Measurements from ENCODE around the gene PPP1R14B.

Gene PPP1R14B

GRCh38 chr11:64281957-64282770 lies 35.4 kb upstream of the PPP1R14B start:
- DNase-seq (ENCODE audit: low read depth in 2 of 2) = no peak

DNA sequence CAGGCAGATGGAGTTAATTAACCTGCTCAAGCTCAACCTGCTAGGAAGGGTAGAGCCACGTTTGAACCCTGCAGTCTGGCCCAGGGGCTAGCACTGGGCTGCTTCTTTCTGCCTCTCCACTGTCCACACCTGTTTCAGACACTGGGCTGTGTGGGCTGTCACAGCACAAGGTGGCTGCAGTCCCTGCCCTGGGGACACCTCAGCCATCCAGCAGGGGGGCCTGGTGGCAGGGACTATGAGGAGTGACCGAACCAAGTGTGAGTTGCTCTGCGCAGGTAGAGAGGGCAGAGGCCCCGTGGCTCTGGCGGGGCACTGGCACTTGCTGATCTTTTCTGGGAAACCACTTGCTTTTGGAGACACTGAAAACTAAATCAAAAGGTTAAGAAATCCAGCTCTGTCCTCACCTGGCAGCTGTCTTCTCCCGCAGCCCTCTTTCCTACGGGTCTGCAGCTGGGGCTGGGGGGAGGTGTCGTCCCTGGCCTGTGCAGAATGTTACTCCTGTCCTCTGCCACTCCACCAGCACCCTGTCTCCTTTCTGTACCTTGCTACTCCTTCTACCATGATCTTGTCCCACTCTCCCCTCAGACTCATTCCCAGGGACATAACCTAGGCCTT lies 31.9 kb upstream of the PPP1R14B start:
- no peak for DNase-seq (ENCODE audit: low read depth in 2 of 2)

GRCh38 chr11:64276653-64277431 lies 30.1 kb upstream of the PPP1R14B start:
- no peak for DNase-seq (ENCODE audit: low read depth in 2 of 2)

DNA sequence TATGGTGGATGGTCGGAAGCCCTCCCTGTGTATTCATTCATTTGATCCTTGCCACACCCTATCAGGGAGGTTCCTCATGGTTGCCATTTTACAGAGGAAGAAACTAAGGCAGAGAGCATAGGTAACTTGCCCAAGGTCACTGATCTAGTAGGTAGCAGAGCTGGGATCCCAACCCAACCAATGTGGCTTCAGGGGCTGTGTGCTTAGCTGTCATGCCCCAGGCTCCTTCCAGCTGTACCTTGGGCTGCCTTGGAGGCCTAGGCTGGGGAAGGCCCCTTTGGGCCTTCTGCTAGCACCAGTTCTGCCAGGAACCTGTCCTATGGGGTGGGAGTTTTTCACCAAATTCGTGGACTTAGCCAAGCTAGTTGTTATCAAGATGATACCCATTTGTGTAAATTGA lies 29.1 kb upstream of the PPP1R14B start:
- DNase-seq (ENCODE audit: low read depth in 2 of 2) = no peak

DNA sequence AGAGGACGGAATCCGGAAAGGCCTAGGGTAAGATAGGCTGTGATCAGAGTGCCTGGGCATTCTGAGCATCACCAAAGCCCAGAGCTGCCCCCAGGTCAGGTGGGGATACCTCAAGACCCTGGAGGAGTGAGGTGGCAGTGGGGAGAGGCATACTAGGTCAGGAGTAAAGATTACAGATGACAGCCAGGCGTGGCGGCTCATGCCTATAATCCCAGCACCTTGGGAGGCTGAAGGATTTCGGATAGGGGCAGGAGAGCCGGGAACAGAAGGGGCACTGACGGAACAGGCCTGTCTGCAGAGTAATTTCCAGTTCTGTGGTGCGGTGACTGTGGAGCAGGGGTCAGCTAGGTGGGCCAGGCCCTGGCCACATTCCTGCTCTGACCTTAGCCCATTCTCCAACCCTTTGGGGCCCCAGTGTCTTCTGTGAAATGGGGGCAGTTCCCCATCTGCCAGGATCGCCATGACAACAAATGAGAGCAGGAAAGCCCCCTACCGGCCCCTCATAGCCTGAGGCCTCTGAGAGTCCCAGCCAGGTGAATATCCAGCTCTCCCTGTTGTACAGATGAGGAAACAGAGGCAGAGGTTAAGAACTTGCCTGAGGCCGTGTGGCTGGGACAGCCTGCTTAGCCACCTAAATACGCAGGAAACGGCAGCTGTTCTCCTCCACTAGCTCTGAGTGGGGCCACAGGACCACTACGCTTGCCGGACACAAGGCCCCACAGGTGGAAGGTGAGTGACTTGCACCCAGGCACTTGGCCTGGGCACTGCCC lies 28.5 kb upstream of the PPP1R14B start:
- no peak for DNase-seq (ENCODE audit: low read depth in 2 of 2)

GRCh38 chr11:64269540-64270220 lies 22.9 kb upstream of the PPP1R14B start:
- DNase-seq (ENCODE audit: low read depth in 2 of 2) = peak; percentile 100

DNA sequence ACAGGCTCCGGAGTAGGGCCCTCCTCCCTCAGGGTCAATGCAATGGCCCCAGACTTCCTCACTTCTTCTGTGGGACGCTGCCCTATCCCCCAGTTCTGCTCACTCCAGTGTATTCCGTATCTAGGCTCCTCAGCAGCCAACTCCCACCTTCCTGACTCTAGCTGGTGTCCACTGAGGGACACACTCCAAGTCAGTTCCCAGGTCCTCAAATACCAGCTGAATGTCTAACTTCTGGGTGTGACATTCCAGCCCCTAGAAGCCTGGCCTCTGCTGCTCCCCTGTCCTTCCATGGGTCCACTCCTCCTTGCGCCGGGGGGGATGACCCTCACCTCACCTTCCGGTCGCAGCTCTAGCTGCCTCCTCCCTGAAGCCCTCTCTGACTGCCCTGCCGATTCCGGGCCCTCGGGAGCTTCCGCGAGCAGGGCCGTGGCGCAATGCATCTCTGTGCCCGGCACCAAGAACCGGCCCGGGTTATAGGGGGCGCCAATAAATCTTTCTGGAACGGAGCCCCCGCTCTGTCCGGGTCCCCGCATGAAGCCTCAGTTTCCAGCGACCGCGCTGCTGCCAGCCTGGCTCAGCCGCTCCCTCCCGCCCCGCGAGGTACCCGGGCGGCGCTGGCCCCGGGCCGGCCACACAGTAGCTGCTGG lies 22.3 kb upstream of the PPP1R14B start:
- no peak for DNase-seq (ENCODE audit: low read depth in 2 of 2)

- no peak for DNase-seq (ENCODE audit: low read depth in 2 of 2)
These were observed 21.5 kb upstream of the PPP1R14B start for GRCh38 chr11:64268025-64268892.

DNA sequence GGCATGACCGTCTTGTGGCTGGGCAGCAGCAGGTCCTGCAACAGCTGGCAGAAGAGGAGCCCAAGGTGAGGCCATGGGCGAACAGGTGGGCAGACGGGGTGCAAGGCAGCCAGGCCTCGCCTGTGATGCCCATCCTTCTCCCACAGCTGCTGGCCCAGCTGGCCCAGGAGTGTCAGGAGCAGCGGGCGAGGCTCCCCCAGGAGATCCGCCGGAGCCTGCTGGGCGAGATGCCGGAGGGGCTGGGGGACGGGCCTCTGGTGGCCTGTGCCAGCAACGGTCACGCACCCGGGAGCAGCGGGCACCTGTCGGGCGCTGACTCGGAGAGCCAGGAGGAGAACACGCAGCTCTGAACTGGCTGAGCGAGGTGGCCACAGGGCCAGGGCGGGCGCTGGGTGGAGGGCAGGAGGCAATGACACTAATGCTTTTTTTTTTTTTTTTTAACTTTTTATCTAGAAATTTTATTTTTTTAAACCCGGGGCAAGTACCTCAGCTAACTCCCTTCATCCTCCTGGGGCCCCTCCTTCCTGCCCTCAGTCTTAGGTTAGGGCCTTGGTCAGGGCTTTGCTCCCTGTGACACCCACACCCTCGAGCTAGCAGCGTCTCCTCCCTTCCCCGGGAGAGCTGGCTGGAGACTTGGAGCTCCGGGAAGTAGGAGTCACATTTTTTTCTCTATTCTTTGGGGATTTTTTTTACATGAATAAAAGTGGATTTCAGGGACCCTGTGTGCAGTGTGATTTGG lies 20.6 kb upstream of the PPP1R14B start:
- DNase-seq (ENCODE audit: low read depth in 2 of 2) = no peak

DNA sequence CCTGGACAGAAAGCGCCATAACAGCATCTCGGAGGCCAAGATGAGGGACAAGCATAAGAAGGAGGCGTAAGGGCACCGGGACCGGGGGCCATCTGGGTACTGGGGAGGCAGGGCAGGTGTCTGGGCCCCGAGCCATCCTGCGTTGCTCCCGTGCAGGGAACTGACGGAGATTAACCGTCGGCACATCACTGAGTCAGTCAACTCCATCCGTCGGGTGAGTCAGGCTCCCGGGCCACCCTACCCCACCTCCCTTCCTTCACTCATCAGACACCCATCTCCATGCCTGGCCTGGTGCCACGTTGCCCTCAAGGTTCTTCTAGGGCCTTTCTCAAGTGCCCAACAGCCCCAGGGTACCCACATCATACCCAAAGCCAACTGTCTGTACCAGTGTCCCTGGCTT lies 19.6 kb upstream of the PPP1R14B start:
- DNase-seq (ENCODE audit: low read depth in 2 of 2) = no peak

DNA sequence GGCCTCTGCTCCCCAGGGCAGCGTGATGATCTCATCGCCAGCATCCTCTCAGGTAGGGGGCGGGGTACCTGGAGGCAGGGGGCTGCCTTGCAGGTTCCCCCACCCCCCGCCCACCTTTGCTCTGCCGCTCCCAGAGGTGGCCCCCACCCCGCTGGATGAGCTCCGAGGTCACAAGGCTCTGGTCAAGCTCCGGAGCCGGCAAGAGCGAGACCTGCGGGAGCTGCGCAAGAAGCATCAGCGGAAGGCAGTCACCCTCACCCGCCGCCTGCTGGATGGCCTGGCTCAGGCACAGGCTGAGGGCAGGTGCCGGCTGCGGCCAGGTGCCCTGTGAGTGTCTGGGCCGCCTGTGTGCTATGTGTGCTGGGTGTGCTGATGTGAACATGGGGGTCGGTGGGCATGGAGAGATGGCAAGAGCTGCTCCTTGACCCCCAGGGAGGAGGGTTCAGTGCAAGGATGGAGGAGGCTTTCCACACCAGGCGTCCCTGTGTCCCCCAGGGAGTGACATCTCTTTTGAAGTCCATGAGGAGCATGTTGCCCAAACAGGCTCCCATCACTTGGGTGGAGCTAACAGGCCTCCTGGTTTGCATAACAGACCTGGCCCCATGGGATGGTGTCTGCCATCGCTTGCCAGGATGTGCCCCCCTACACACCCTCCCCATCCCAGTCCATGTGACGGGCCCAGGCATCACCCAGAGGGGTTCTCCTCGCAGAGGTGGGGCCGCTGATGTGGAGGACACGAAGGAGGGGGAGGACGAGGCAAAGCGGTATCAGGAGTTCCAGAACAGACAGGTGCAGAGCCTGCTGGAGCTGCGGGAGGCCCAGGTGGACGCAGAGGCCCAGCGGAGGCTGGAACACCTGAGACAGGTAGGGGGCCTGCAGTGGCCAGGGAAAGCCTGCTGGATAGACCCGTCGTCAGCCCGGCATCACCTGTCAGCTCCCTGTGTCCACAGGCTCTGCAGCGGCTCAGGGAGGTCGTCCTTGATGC lies 18.7 kb upstream of the PPP1R14B start:
- no peak for DNase-seq (ENCODE audit: low read depth in 2 of 2)

- no peak for DNase-seq (ENCODE audit: low read depth in 2 of 2)
These were observed 17.7 kb upstream of the PPP1R14B start for GRCh38 chr11:64264371-64264852.

DNA sequence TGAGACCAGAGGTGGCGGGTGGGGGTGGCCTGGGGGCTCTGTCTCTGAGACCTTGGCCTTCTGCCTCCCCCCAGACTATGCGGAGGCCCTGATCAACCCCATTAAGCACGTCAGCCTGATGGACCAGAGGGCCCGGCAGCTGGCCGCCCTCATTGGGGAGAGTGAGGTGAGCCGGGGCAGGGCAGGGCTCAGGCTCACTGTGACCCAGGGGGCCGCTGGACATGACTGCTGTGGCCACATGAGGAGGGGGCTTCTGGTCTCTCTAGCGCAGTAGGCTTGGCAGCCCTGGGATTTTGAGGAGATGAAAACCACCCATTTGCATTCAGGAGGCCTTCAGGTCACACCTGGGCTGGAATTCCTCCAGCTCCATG lies 17.2 kb upstream of the PPP1R14B start:
- no peak for DNase-seq (ENCODE audit: low read depth in 2 of 2)

DNA sequence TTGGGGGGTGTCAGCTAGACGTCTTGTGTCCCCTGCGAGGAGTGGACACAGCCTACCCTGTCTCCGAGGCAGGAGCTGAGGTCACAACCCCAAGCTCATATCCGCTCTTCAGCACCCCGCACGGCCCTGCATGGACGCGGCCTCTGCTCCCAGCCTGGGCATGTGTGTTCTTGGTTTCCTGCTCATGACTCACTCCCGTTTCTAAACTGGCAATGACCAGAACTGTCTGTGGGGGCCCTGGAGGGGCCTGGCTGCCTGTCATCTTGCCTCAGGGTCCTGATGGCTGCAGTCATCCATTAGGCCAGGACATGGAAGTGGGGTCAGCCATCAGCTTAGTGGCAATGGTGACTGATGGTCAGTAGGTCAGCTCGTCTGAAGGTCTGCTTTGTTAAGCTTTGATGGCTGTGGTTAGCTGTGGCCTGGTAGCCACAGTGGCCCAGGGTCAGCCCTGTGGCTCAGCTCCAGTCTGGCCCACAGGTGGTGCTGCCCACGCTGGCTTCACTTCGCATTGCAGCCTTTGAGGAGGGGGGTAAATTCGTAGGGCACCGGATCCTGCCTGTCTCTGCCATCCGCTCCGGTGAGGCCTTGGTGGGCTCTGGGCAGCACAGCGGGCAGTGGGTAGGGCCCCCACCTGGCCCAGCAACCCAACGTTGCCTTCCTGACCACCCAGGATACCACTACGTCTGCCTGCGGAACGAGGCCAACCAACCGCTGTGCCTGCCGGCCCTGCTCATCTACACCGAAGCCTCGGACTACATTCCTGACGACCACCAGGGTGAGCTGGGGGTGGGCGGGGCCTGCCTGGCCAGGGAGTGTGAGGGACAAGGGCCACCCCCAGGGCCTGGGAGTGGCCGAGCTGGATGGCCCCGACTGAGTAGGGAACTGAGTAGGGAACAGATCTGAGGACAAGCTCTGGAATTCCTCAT lies 16.5 kb upstream of the PPP1R14B start:
- no peak for DNase-seq (ENCODE audit: low read depth in 2 of 2)

DNA sequence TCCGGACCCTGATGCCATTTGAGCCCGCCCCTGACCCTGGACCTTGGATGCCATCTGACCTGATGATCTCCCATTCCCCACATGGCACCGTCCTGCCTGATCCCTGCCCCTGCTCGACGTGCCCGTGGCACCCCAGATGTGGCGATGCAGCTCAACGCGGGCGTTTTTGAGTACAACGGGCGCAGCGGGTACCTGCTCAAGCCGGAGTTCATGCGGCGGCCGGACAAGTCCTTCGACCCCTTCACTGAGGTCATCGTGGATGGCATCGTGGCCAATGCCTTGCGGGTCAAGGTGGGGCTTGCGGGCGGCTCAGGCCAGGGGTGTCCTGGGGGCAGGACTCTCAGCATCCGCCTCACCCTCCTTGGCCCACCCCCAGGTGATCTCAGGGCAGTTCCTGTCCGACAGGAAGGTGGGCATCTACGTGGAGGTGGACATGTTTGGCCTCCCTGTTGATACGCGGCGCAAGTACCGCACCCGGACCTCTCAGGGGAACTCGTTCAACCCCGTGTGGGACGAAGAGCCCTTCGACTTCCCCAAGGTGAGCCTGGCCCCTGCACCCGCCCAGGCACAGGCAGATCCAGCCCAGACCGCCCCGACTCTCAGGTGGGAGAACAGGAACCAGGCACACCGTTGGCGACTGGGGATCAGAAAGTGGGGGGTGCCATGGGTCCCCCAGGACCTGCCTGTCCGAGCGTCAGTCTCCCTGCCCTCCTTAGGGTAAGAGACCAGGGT lies 15.7 kb upstream of the PPP1R14B start:
- no peak for DNase-seq (ENCODE audit: low read depth in 2 of 2)

DNA sequence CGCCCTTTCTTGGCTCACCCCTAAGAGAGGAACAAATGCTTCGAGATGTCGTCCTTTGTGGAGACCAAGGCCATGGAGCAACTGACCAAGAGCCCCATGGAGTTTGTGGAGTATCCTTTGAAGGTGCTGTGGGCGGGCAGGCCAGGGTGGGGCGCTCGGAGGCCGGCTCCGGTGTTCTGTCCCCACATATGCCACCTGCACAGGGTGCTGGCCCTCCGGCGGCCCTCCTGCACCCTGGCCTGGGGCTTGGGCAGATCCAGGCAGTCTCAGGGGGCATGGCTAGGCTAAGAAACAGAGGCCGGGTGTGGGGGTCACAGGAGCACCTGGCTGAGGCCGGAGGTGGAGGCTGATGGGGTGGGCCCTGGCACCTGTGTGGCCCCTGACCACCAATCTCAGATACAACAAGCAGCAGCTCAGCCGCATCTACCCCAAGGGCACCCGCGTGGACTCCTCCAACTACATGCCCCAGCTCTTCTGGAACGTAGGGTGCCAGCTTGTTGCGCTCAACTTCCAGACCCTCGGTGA lies 14.9 kb upstream of the PPP1R14B start:
- no peak for DNase-seq (ENCODE audit: low read depth in 2 of 2)

All from fibroblast of skin of left quadriceps (primary cell).